Lung (tissue), 12 donors: ENCODE measurements around the gene PPP1R14D. TPM values are rescaled to one million over a fixed set of nuclear protein-coding genes. Genes with fewer than 3 reads are reported as not detected.

Source experiments
- ATAC-seq: fragments of 200-7000 bp; cut with Tn5 transposase; one replicate; pipeline ENCODE4 v1.9.1; 2020; ENCODE audit warnings: moderate number of reproducible peaks; ENCODE audit not compliant: insufficient read depth, low FRiP score
- DNase-seq, 3 donors: peaks; one replicate each; pipeline ENCODE4 v3.0.0-alpha.2; 2013 to 2017
- H3K27ac ChIP-seq, 2 donors: one replicate each; pipeline ENCODE4 v1.5.1; 2013; ENCODE audit warnings: mild to moderate bottlenecking in 2 of 2, moderate library complexity in 2 of 2, control low read depth in 1 of 2, inconsistent platforms in 1 of 2, low read depth in 1 of 2, low read length in 1 of 2
- H3K27me3 ChIP-seq, 3 donors: one replicate each; pipeline ENCODE4 v1.5.1; 2013; ENCODE audit warnings: low read length in 2 of 3; ENCODE audit not compliant: control insufficient read depth in 3 of 3, insufficient read depth in 3 of 3
- H3K36me3 ChIP-seq, 4 donors: one replicate each; pipeline ENCODE4 v1.5.1; 2013; ENCODE audit warnings: low read length in 4 of 4, mild to moderate bottlenecking in 1 of 4, moderate library complexity in 1 of 4; ENCODE audit not compliant: control insufficient read depth in 4 of 4, insufficient read depth in 4 of 4
- H3K4me1 ChIP-seq, 5 donors: one replicate each; pipeline ENCODE4 v1.5.1; 2013; ENCODE audit warnings: low read length in 5 of 5, mild to moderate bottlenecking in 2 of 5, moderate library complexity in 1 of 5; ENCODE audit not compliant: control insufficient read depth in 5 of 5, insufficient read depth in 5 of 5
- H3K4me3 ChIP-seq: one replicate; pipeline ENCODE4 v1.5.1; 2013; ENCODE audit warnings: mild to moderate bottlenecking, control low read depth, moderate library complexity
- H3K9ac ChIP-seq, 2 donors: one replicate each; pipeline ENCODE4 v1.5.1; 2013; ENCODE audit warnings: low read length in 2 of 2, control low read depth in 1 of 2; ENCODE audit not compliant: insufficient read depth in 1 of 2
- H3K9me3 ChIP-seq, 4 donors: one replicate each; pipeline ENCODE4 v1.5.1; 2013; ENCODE audit warnings: low read length in 3 of 4, mild to moderate bottlenecking in 1 of 4, moderate library complexity in 1 of 4; ENCODE audit not compliant: control insufficient read depth in 4 of 4, insufficient read depth in 3 of 4
- WGBS, 2 donors: extraction: QIAGEN DNeasy Blood & Tissue Kit; methylation state at CpG; one replicate each; pipeline ENCODE4 v1.1.7; 2013; 5-methylcytosine and 5-hydroxymethylcytosine counted together
- polyA plus RNA-seq, 2 donors: library from polyadenylated mRNA; stranded (reverse); fragments of 200-250 nt; gene quantifications; one replicate each; pipeline ENCODE4 v1.2.1, GENCODE V29; 2013
- total RNA-seq, 2 donors: library from RNA; depleted of rRNA in 1 of 2; stranded (reverse); fragments of >200 nt in 1 of 2; gene quantifications; one replicate each; pipeline ENCODE4 v1.2.1, GENCODE V29; 2014 to 2021
- TF ChIP-seq, protein P1 (sequence below): IDR thresholded peaks from 2 replicates; pipeline ENCODE4 v1.5.1; 2012; ENCODE audit warnings: mild to moderate bottlenecking; ENCODE audit errors: control extremely low read depth, extremely low read depth
- donor health status: control.
- donor health status: control.
- donor health status: Bipolar disorder and iron deficiency.
- donor health status: healthy.
- donor health status: DM: yes; HTN: yes; CAD: no.

The PPP1R14D gene
- total and polyA plus RNA-seq, 4 donors, result 0.22 TPM; not detected in 3

DNA sequence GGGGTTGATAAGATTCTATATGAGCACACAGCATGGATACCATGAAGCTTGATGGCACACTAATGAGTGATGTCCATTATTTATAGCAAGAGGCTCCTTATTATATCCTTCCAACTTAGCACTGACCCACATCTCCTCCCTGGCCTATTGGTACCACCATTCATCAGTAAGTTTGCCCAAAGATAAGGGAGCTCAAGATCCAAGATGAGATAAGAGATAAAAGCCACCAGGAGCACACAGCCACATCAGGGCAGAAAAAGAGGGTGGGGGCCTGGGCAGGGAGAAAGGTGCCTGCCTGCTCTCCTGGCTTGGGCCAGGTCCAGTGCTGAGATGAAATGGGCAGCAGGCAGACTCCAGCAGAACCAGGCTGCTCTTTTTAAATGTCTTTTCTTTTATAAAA lies 4.4 kb upstream of the PPP1R14D start:
- Histone ChIP-seq H3K27ac (no peak overlapping the region), H3K27me3 (no peaks in the 10 kb centered on the region), H3K4me3 (no peak overlapping the region), H3K9me3 (no peaks in the 10 kb centered on the region), H3K9ac (no peak overlapping the region), H3K36me3 (no peaks in the 10 kb centered on the region), H3K4me1 (no peaks in the 10 kb centered on the region)
- DNase-seq (no peak), ATAC-seq (no peak)
- TF ChIP-seq, protein P1, sequence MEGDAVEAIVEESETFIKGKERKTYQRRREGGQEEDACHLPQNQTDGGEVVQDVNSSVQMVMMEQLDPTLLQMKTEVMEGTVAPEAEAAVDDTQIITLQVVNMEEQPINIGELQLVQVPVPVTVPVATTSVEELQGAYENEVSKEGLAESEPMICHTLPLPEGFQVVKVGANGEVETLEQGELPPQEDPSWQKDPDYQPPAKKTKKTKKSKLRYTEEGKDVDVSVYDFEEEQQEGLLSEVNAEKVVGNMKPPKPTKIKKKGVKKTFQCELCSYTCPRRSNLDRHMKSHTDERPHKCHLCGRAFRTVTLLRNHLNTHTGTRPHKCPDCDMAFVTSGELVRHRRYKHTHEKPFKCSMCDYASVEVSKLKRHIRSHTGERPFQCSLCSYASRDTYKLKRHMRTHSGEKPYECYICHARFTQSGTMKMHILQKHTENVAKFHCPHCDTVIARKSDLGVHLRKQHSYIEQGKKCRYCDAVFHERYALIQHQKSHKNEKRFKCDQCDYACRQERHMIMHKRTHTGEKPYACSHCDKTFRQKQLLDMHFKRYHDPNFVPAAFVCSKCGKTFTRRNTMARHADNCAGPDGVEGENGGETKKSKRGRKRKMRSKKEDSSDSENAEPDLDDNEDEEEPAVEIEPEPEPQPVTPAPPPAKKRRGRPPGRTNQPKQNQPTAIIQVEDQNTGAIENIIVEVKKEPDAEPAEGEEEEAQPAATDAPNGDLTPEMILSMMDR, result no peak

DNA sequence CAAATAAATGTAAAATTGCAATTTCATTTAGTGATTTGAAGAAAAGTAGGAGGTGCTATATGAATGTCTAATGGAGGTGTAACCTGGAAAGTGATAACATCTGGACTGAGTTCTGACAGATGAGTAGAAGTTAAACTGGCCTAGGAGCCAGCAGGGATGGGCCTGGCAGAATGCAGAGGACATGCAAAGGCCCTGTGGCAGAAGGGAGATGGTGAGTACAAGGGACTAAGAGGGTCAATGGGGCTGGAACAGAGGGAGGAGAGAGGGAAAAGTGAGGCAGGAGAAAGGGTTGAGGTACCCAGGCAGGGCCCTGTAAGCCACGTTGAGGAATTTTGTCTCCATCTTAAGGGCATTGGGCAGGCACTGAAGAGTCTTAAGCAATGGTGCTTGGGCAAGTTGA lies 3.4 kb upstream of the PPP1R14D start:
- Histone ChIP-seq H3K4me1 (no peaks in the 10 kb centered on the region), H3K4me3 (no peak overlapping the region), H3K27ac (no peak overlapping the region), H3K36me3 (no peaks in the 10 kb centered on the region), H3K27me3 (no peaks in the 10 kb centered on the region), H3K9ac (no peak overlapping the region), H3K9me3 (no peaks in the 10 kb centered on the region)
- TF ChIP-seq, protein P1, result no peak
- DNase-seq (no peak), ATAC-seq (no peak)
- WGBS, 2 donors, result 78 to 100% methylated on average over 1 of the region's 1 CpG

DNA sequence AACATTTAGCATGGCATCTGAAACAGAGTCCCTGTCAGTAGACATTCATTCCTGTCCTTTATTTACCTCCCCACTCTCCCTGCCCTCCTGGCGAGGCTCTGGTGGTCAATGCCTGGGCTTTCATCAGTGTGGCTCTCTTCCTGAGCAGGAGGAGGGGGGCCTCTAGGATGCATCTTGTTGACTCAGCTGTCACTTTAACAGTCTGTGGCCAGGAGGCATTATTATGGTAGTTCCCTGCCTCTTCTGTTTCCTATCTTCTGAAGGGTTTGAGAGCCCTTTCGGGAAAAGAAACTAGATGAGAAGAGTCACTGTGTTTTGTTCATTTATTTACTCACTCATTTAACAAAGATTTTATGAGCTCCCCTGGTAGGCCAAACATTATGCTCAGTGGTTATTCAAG lies 2.4 kb upstream of the PPP1R14D start:
- TF ChIP-seq, protein P1, result no peak
- no peak overlapping the region for H3K9ac ChIP-seq
- WGBS, 2 donors, result 81 to 85% methylated on average over 2 of the region's 2 CpGs
- H3K9me3 ChIP-seq, result no peaks in the 10 kb centered on the region
- no peak for DNase-seq
- no peaks in the 10 kb centered on the region for H3K27me3 ChIP-seq
- no peak for ATAC-seq
- H3K27ac ChIP-seq, result no peak overlapping the region
- H3K4me3 ChIP-seq, result no peak overlapping the region
- peaks cover 0 to 2% (median 0%) of the 10 kb centered on the region in 5 donors for H3K4me1 ChIP-seq
- no peaks in the 10 kb centered on the region for H3K36me3 ChIP-seq

DNA sequence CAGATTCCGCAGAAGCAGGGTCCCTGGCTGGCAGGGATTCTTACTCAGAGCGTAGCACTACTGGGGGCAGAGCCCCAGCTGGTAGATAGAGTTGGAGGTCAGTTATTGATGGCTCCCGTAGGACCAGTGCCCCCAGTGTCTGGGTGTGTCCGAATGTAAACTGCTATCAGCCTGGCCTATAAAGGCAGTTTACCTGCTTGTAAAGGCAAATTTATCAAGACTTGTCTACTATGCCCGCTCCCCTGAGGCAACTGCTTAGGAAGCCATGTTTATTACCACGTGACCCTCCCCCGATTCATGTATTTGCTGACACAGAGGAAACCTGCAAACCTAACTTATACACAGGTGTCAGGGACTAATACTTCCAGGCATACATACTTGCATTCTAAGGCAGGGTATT lies 607 bp upstream of the PPP1R14D start:
- DNase-seq (no peak), ATAC-seq (no peak)
- H3K27me3 ChIP-seq, result no peaks in the 10 kb centered on the region
- H3K9me3 ChIP-seq, result no peaks in the 10 kb centered on the region
- H3K9ac ChIP-seq, result no peak overlapping the region
- 91 to 96% methylated on average over 7 of the region's 7 CpGs for WGBS, 2 donors
- no peak overlapping the region for H3K4me3 ChIP-seq
- TF ChIP-seq, protein P1, result no peak
- H3K27ac ChIP-seq, result no peak overlapping the region
- H3K4me1 ChIP-seq, result peaks cover 0 to 10% (median 0%) of the 10 kb centered on the region in 5 donors
- no peaks in the 10 kb centered on the region for H3K36me3 ChIP-seq
